ENCODE measurements around the gene SLC9C1.

The SLC9C1 gene

GRCh38 chr3:112185423-112186035 lies 108.5 kb downstream of the SLC9C1 start:
- DNase-seq = peak; percentile 22

- no peak for DNase-seq
Measured at GRCh38 chr3:112175646-112176045, 118.4 kb downstream of the SLC9C1 start.

GRCh38 chr3:112175037-112175436 lies 119.0 kb downstream of the SLC9C1 start:
- DNase-seq = no peak

GRCh38 chr3:112171144-112171543 lies 122.9 kb downstream of the SLC9C1 start:
- no peak for DNase-seq

GRCh38 chr3:112170046-112170445 lies 124.0 kb downstream of the SLC9C1 start:
- no peak for DNase-seq

- no peak for DNase-seq
Measured at GRCh38 chr3:112167758-112168157, 126.3 kb downstream of the SLC9C1 start.

GRCh38 chr3:112149136-112149535 lies 144.9 kb downstream of the SLC9C1 start:
- no peak for DNase-seq

GRCh38 chr3:112143689-112144088 lies 150.3 kb downstream of the SLC9C1 start:
- DNase-seq = no peak

GRCh38 chr3:112143251-112143650 lies 150.8 kb downstream of the SLC9C1 start:
- DNase-seq = no peak

- DNase-seq = no peak
Measured at GRCh38 chr3:112141293-112141692, 152.7 kb downstream of the SLC9C1 start.

- DNase-seq = no peak
Measured at GRCh38 chr3:112140584-112140983, 153.4 kb downstream of the SLC9C1 start.

- no peak for DNase-seq
Measured at GRCh38 chr3:112138219-112138969, 155.6 kb downstream of the SLC9C1 start.

GRCh38 chr3:112137781-112138180 lies 156.2 kb downstream of the SLC9C1 start:
- no peak for DNase-seq

GRCh38 chr3:112136959-112137693 lies 156.9 kb downstream of the SLC9C1 start:
- DNase-seq = peak; percentile 76

GRCh38 chr3:112136046-112136445 lies 158.0 kb downstream of the SLC9C1 start:
- DNase-seq = no peak

- DNase-seq = peak; percentile 80
Measured at GRCh38 chr3:112134335-112135124, 159.5 kb downstream of the SLC9C1 start.

GRCh38 chr3:112133626-112134334 lies 160.2 kb downstream of the SLC9C1 start:
- peak; percentile 68 for DNase-seq

GRCh38 chr3:112132975-112133448 lies 161.0 kb downstream of the SLC9C1 start, which contains the start of gene GCSAM:
TSS of gene GCSAM (minus strand) at chr3:112133248. CDS start at chr3:112133120, 128 bp downstream.
- DNase-seq = peak; percentile 75

- no peak for DNase-seq
Measured at GRCh38 chr3:112132554-112132953, 161.5 kb downstream of the SLC9C1 start.

- DNase-seq = no peak
Measured at GRCh38 chr3:112132088-112132487, 161.9 kb downstream of the SLC9C1 start.

- DNase-seq = no peak
Measured at GRCh38 chr3:112131111-112131510, 162.9 kb downstream of the SLC9C1 start.

GRCh38 chr3:112130638-112130993 lies 163.4 kb downstream of the SLC9C1 start:
- DNase-seq = no peak
